K562 (cell line): ENCODE data around the gene AGR2. TPM values are rescaled to one million over a fixed set of nuclear protein-coding genes. Genes with fewer than 3 reads are reported as not detected.

Source experiments
- ATAC-seq: fragments of 200-7000 bp; cut with Tn5 transposase; 3 replicates; pipeline ENCODE4 v1.9.1; 2020; ENCODE audit warnings: moderate library complexity
- BruUV-seq: library from RNA; stranded (reverse); fragments of 400-500 nt; replicated peaks from 2 replicates; lab custom pipeline; 2021; lab: Mats Ljungman, UMichigan
- CTCF ChIA-PET: fragments of 300-600 bp; formaldehyde crosslinking; extraction: SDS; loops from one replicate; lab custom pipeline; 2021; ENCODE audit warnings: low intra/inter-chr PET ratio; lab: Yijun Ruan, JAX
- POLR2A ChIA-PET: fragments of 300-600, 350-650 bp; sonication (Branson Sonifier 250); formaldehyde crosslinking; extraction: SDS; loops from one replicate; lab custom pipeline; 2021; ENCODE audit warnings: antibody characterized with exemption, inconsistent platforms; lab: Yijun Ruan, JAX
- DNase-seq, 4 experiments: peaks; one replicate each; pipeline versions ENCODE4 v3.0.0 to v3.0.0-alpha.2; 2011 to 2018; ENCODE audit warnings: low spot score in 3 of 4, mixed read lengths in 3 of 4; ENCODE audit errors: extremely low read depth in 1 of 4
- FAIRE-seq: peaks from 2 replicates; lab custom pipeline; 2011; peaks lifted over from hg19 to GRCh38; lab: Jason Lieb, UNC
- H2AFZ ChIP-seq: 2 replicates; pipeline ENCODE4 v1.6.0; 2011; ENCODE audit warnings: low read depth, low read length, control low read depth, inconsistent platforms
- H3K27ac ChIP-seq: fragments of 200-600 bp; 3 replicates; pipeline ENCODE4 v1.8.0; 2011; ENCODE audit warnings: low read depth, mild to moderate bottlenecking, control low read depth, inconsistent platforms, low read length, moderate library complexity, mixed read lengths; ENCODE audit errors: extremely low read depth
- H3K27me3 ChIP-seq, 2 experiments: fragments of 300-600 bp in 1 of 2; 2 replicates in 1 of 2; 3 replicates in 1 of 2; pipeline versions ENCODE4 v1.6.0 to v1.8.0; 2011; ENCODE audit warnings: inconsistent platforms in 2 of 2, low read length in 2 of 2, mild to moderate bottlenecking in 1 of 2, mixed read lengths in 1 of 2, moderate library complexity in 1 of 2; ENCODE audit not compliant: control insufficient read depth in 2 of 2, insufficient read depth in 2 of 2
- H3K36me3 ChIP-seq: fragments of 300-600 bp; 3 replicates; pipeline ENCODE4 v1.8.0; 2011; ENCODE audit warnings: mild to moderate bottlenecking, low read length, inconsistent platforms; ENCODE audit not compliant: control insufficient read depth, insufficient read depth
- H3K4me1 ChIP-seq, 2 experiments: fragments of 200-600 bp in 1 of 2; replicated peaks in 1 of 2; 2 replicates in 1 of 2; 3 replicates in 1 of 2; pipeline versions ENCODE4 v1.5.1 to v1.8.0; 2011; ENCODE audit warnings: inconsistent platforms in 2 of 2, low read length in 2 of 2, mild to moderate bottlenecking in 1 of 2, mixed read lengths in 1 of 2, moderate library complexity in 1 of 2; ENCODE audit not compliant: control insufficient read depth in 2 of 2, insufficient read depth in 2 of 2
- H3K4me2 ChIP-seq: 2 replicates; pipeline ENCODE4 v1.6.1; 2011; ENCODE audit warnings: low read length, control low read depth, inconsistent platforms, mixed read lengths; ENCODE audit not compliant: insufficient read depth
- H3K4me3 ChIP-seq: fragments of 200-600 bp; sonication (generic), shearing (Covaris generic); 2 replicates; pipeline ENCODE4 v1.5.1; 2016; ENCODE audit warnings: control low read depth, inconsistent platforms
- H3K79me2 ChIP-seq: fragments of 200-600 bp; 3 replicates; pipeline ENCODE4 v1.8.0; 2011; ENCODE audit warnings: low read length, inconsistent platforms; ENCODE audit not compliant: control insufficient read depth, insufficient read depth
- H3K9ac ChIP-seq, 2 experiments: 2 replicates each; pipeline versions ENCODE4 v1.6.0 to v1.6.1; 2011; ENCODE audit warnings: low read depth in 2 of 2, low read length in 2 of 2, control low read depth in 1 of 2, inconsistent platforms in 1 of 2, mild to moderate bottlenecking in 1 of 2, mixed read lengths in 1 of 2; ENCODE audit not compliant: insufficient read depth in 1 of 2
- H3K9me1 ChIP-seq: one replicate; pipeline ENCODE4 v1.6.0; 2011; ENCODE audit warnings: inconsistent platforms, mild to moderate bottlenecking, low read length, moderate library complexity; ENCODE audit not compliant: control insufficient read depth, insufficient read depth
- H3K9me3 ChIP-seq: replicated peaks from 2 replicates; pipeline ENCODE4 v1.5.1; 2011; ENCODE audit warnings: low read depth, low read length, inconsistent platforms; ENCODE audit not compliant: control insufficient read depth, insufficient read depth
- H4K20me1 ChIP-seq: replicated peaks from 2 replicates; pipeline ENCODE4 v1.6.1; 2011; ENCODE audit warnings: low read length, inconsistent platforms, mixed read lengths; ENCODE audit not compliant: control insufficient read depth, insufficient read depth
- CXXC5 ChIP-seq: fragments of 250-450 bp; sonication (Bioruptor Pico); IDR thresholded peaks from 2 replicates; pipeline ENCODE4 v1.8.0; 2022; ENCODE audit warnings: inconsistent platforms, mild to moderate bottlenecking, moderate library complexity
- ERF ChIP-seq: fragments of 450-650 bp; formaldehyde crosslinking; IDR thresholded peaks from 2 replicates; pipeline ENCODE4 v1.4.0; 2020; ENCODE audit warnings: mild to moderate bottlenecking, mixed read lengths
- ESRRA ChIP-seq: fragments of 450-650 bp; IDR thresholded peaks from 2 replicates; pipeline ENCODE4 v1.6.1; 2014; ENCODE audit warnings: low read depth, mild to moderate bottlenecking, moderate library complexity, borderline replicate concordance
- ETS2 ChIP-seq: IDR thresholded peaks from 2 replicates; pipeline ENCODE4 v1.6.1; 2016; ENCODE audit warnings: borderline replicate concordance, missing genetic modification characterization, mild to moderate bottlenecking, moderate library complexity, missing compliant biosample characterization; ENCODE audit not compliant: poor library complexity, severe bottlenecking
- EWSR1 ChIP-seq: fragments of 450-650 bp; IDR thresholded peaks from 2 replicates; pipeline ENCODE4 v1.6.1; 2018; ENCODE audit warnings: borderline replicate concordance, mild to moderate bottlenecking, low read depth, moderate library complexity; ENCODE audit not compliant: partially characterized antibody
- FOXA1 ChIP-seq: fragments of 450-650 bp; IDR thresholded peaks from 2 replicates; pipeline ENCODE4 v1.6.1; 2016; ENCODE audit warnings: mild to moderate bottlenecking, borderline replicate concordance
- HDAC2 ChIP-seq: fragments of 450-650 bp; IDR thresholded peaks from 2 replicates; pipeline ENCODE4 v1.6.1; 2016; ENCODE audit warnings: mild to moderate bottlenecking
- MCM5 ChIP-seq: fragments of 450-650 bp; IDR thresholded peaks from 2 replicates; pipeline ENCODE4 v1.6.1; 2016; ENCODE audit warnings: low read depth
- PHB2 ChIP-seq: fragments of 450-650 bp; IDR thresholded peaks from 2 replicates; pipeline ENCODE4 v1.6.1; 2017; ENCODE audit warnings: low read depth
- PHF21A ChIP-seq: fragments of 450-650 bp; IDR thresholded peaks from 2 replicates; pipeline ENCODE4 v1.6.1; 2017; ENCODE audit warnings: low read depth, borderline replicate concordance
- SMARCA4 ChIP-seq: fragments of 450-650 bp; IDR thresholded peaks from 2 replicates; pipeline ENCODE4 v1.6.1; 2016
- SNIP1 ChIP-seq: fragments of 450-650 bp; IDR thresholded peaks from 2 replicates; pipeline ENCODE4 v1.7.1; 2017; ENCODE audit warnings: low read depth, mild to moderate bottlenecking
- whole genome bisulfite sequencing: fragments of 100-300 bp; shearing (Covaris generic); methylation state at CpG from one replicate; pipeline ENCODE4 v1.1.6; 2016; ENCODE audit warnings: low coverage, mixed read lengths; ENCODE audit not compliant: insufficient coverage; ENCODE audit errors: missing lambda C conversion rate; 5-methylcytosine and 5-hydroxymethylcytosine counted together
- in situ Hi-C: fragments of 300-500 bp; cut with MboI; formaldehyde crosslinking; loops from 4 replicates; pipeline ENCODE4 v1.15.0; 2018; ENCODE audit warnings: inconsistent platforms, mixed read lengths
- intact Hi-C: fragments of 100-400 bp; cut with micrococcal nuclease; formaldehyde crosslinking; loops from 2 replicates; pipeline ENCODE4 v1.14.2; 2022
- polyA plus RNA-seq, 8 experiments: library from polyadenylated mRNA; depleted of rRNA in 4 of 8; stranded (reverse) in 5 of 8; unstranded in 3 of 8; fragments of >200 nt; fragmentation: Nextera tagmentation in 2 of 8; fragmentation: Illumina TruSeq in 1 of 8; extraction: Ambion mirVana in 2 of 8; extraction: Trizol in 1 of 8; gene quantifications; 2 replicates each; pipeline versions ENCODE4 v1.2.1 to v1.2.3, GENCODE V29; 2011 to 2014; ENCODE audit warnings: inconsistent platforms in 1 of 8, missing spikeins in 1 of 8
- total RNA-seq, 7 experiments: library from RNA; depleted of rRNA in 6 of 7; stranded (reverse); fragments of >200 nt in 6 of 7; fragmentation: Illumina TruSeq in 2 of 7; extraction: Trizol in 2 of 7; gene quantifications; 2 replicates each; pipeline versions ENCODE4 v1.2.1 to v1.2.3, GENCODE V29; 2011 to 2021; ENCODE audit warnings: low replicate concordance in 1 of 7
- TF ChIP-seq, protein P1 (sequence below): sonication (generic); formaldehyde crosslinking; IDR thresholded peaks from 2 replicates; pipeline ENCODE4 v1.8.0; 2022; ENCODE audit warnings: mild to moderate bottlenecking, missing genetic modification reagents
- TF ChIP-seq, protein P2 (sequence below): sonication (generic); formaldehyde crosslinking; IDR thresholded peaks from 2 replicates; pipeline ENCODE4 v1.8.1; 2022; ENCODE audit warnings: missing genetic modification reagents

Gene AGR2
- total and polyA plus RNA-seq, 9 of the 15 experiments (the other 6 are each of a cell fraction or from before 2014, with no cell fraction given): 0.66 TPM; not detected in 8

DNA sequence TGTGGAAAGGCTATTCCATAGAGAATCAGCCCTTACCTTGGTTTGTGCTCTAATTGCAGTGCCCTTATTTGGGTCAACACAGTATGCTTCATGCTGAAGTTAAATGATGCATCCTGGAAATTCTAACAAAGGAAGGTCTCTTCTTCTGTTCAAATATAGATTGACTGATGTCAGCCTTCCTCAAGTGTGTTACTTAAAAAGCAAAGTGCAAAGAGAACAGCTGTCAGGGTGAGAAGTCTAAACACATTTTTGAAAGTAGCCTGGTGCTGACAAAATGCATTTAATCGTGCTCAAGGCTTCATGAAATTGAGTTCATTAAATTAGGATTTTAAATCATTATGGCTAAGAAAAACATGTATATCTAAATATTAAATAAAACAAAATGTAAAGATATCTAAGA, 19.5 kb downstream of the AGR2 start:
- no peaks in the 10 kb centered on the region for H3K9me3 ChIP-seq
- H3K36me3 ChIP-seq: peaks cover 7% of the 10 kb centered on the region; the same call in 2 of the 3 replicates
- H3K27ac ChIP-seq: no peak overlapping the region
- no peaks in the 10 kb centered on the region for H4K20me1 ChIP-seq
- H3K9ac ChIP-seq: no peak overlapping the region
- TF ChIP-seq SNIP1: no peak
- no peak for TF ChIP-seq PHB2
- no peak for TF ChIP-seq HDAC2
- TF ChIP-seq CXXC5 (CRISPR knock-in tag): no peak
- TF ChIP-seq, protein P1, sequence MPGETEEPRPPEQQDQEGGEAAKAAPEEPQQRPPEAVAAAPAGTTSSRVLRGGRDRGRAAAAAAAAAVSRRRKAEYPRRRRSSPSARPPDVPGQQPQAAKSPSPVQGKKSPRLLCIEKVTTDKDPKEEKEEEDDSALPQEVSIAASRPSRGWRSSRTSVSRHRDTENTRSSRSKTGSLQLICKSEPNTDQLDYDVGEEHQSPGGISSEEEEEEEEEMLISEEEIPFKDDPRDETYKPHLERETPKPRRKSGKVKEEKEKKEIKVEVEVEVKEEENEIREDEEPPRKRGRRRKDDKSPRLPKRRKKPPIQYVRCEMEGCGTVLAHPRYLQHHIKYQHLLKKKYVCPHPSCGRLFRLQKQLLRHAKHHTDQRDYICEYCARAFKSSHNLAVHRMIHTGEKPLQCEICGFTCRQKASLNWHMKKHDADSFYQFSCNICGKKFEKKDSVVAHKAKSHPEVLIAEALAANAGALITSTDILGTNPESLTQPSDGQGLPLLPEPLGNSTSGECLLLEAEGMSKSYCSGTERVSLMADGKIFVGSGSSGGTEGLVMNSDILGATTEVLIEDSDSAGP (CRISPR knock-in tag): no peak
- no peak for TF ChIP-seq SMARCA4
- no peak for TF ChIP-seq ETS2 (tag)
- no peak for TF ChIP-seq FOXA1
- TF ChIP-seq MCM5: no peak
- no peak for TF ChIP-seq EWSR1
- TF ChIP-seq ERF (CRISPR knock-in tag): no peak
- no peak for TF ChIP-seq ESRRA
- TF ChIP-seq PHF21A: no peak
- TF ChIP-seq, protein P2, sequence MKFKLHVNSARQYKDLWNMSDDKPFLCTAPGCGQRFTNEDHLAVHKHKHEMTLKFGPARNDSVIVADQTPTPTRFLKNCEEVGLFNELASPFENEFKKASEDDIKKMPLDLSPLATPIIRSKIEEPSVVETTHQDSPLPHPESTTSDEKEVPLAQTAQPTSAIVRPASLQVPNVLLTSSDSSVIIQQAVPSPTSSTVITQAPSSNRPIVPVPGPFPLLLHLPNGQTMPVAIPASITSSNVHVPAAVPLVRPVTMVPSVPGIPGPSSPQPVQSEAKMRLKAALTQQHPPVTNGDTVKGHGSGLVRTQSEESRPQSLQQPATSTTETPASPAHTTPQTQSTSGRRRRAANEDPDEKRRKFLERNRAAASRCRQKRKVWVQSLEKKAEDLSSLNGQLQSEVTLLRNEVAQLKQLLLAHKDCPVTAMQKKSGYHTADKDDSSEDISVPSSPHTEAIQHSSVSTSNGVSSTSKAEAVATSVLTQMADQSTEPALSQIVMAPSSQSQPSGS (CRISPR knock-in tag): no peak
- no peak overlapping the region for H3K4me2 ChIP-seq
- FAIRE-seq (no peak), DNase-seq (no peak), ATAC-seq (no peak)
- no TSS peak for BruUV-seq
- no peaks in the 10 kb centered on the region for H3K27me3 ChIP-seq
- in situ Hi-C loops: no loop called here
- no peaks in the 10 kb centered on the region for H3K4me1 ChIP-seq
- H3K9me1 ChIP-seq: no peaks in the 10 kb centered on the region
- 38% methylated on average over 1 of the region's 1 CpG for WGBS
- ChIA-PET CTCF (no interaction called here), POLR2A (no interaction called here)
- H3K79me2 ChIP-seq: no peaks in the 10 kb centered on the region
- intact Hi-C loops: no loop called here
- H3K4me3 ChIP-seq: no peak overlapping the region
- no peak overlapping the region for H2AFZ ChIP-seq
